RWPE2 (cell line): Measurements from ENCODE around the gene CERS1.
A peak's percentile ranks its signal among the peaks of the same experiment; 100 is the strongest.

Experiments used
- ATAC-seq: fragments of 200-7000 bp; cut with Tn5 transposase; 3 replicates; pipeline ENCODE4 v1.9.1; 2021; ENCODE audit warnings: low read depth
- DNase-seq: peaks from one replicate; pipeline ENCODE4 v3.0.0-alpha.2; 2020; ENCODE audit warnings: low spot score
- H3K27ac ChIP-seq: fragments of 450-650 bp; 2 replicates; pipeline ENCODE4 v1.5.1; 2017; ENCODE audit warnings: mild to moderate bottlenecking; ENCODE audit not compliant: poor library complexity, severe bottlenecking
- H3K27me3 ChIP-seq: fragments of 250-450 bp; sonication (Bioruptor Pico); 2 replicates; pipeline ENCODE4 v1.5.1; 2021; ENCODE audit warnings: mild to moderate bottlenecking, moderate library complexity; ENCODE audit not compliant: insufficient read depth, poor library complexity, severe bottlenecking
- H3K36me3 ChIP-seq: fragments of 250-450 bp; sonication (Bioruptor Pico); 2 replicates; pipeline ENCODE4 v1.5.1; 2020; ENCODE audit warnings: low read depth, mild to moderate bottlenecking, moderate library complexity
- H3K4me1 ChIP-seq: fragments of 250-450 bp; sonication (Bioruptor Pico); 2 replicates; pipeline ENCODE4 v1.5.1; 2021; ENCODE audit warnings: mild to moderate bottlenecking, moderate library complexity; ENCODE audit not compliant: insufficient read depth, poor library complexity, severe bottlenecking
- H3K4me3 ChIP-seq: fragments of 250-450 bp; sonication (Bioruptor Pico); 2 replicates; pipeline ENCODE4 v1.5.1; 2021; ENCODE audit warnings: mild to moderate bottlenecking, moderate library complexity; ENCODE audit not compliant: severe bottlenecking
- H3K9me3 ChIP-seq: fragments of 250-450 bp; sonication (Bioruptor Pico); 2 replicates; pipeline ENCODE4 v1.5.1; 2021; ENCODE audit warnings: mild to moderate bottlenecking, moderate library complexity; ENCODE audit not compliant: severe bottlenecking
- CTCF ChIP-seq: fragments of 450-650 bp; IDR thresholded peaks from one replicate; pipeline ENCODE4 v1.5.1; 2017; ENCODE audit warnings: mild to moderate bottlenecking, moderate library complexity; ENCODE audit not compliant: poor library complexity, severe bottlenecking

Gene CERS1

GRCh38 chr19:18865106-18865972 lies 30.6 kb downstream of the CERS1 start:
- TF ChIP-seq CTCF, result no peak
- ATAC-seq, result peak; percentile 22; the same call in 2 of the 3 replicates
- peaks cover 5% of the 10 kb centered on the region for H3K4me1 ChIP-seq
- no peak overlapping the region for H3K27ac ChIP-seq
- no peak overlapping the region for H3K4me3 ChIP-seq
- DNase-seq, result peak; percentile 53
- peaks cover 69% of the 10 kb centered on the region for H3K36me3 ChIP-seq
- H3K9me3 ChIP-seq, result no peaks in the 10 kb centered on the region
- H3K27me3 ChIP-seq, result no peaks in the 10 kb centered on the region

- Histone ChIP-seq H3K4me3 (no peak overlapping the region), H3K27ac (no peak overlapping the region), H3K36me3 (peaks cover 83% of the 10 kb centered on the region), H3K4me1 (peaks cover 5% of the 10 kb centered on the region), H3K27me3 (no peaks in the 10 kb centered on the region), H3K9me3 (no peaks in the 10 kb centered on the region)
- peak; percentile 62 for DNase-seq
- no peak for ATAC-seq
- TF ChIP-seq CTCF, result no peak
Observed at GRCh38 chr19:18863843-18864362, 32.1 kb downstream of the CERS1 start.

- Histone ChIP-seq H3K36me3 (peaks cover 90% of the 10 kb centered on the region), H3K4me1 (peaks cover 5% of the 10 kb centered on the region), H3K27me3 (no peaks in the 10 kb centered on the region), H3K4me3 (no peak overlapping the region), H3K9me3 (no peaks in the 10 kb centered on the region), H3K27ac (no peak overlapping the region)
- no peak for TF ChIP-seq CTCF
- ATAC-seq (no peak), DNase-seq (peak; percentile 40)
Observed at GRCh38 chr19:18862976-18863842, 32.7 kb downstream of the CERS1 start.

- Histone ChIP-seq H3K36me3 (peaks cover 93% of the 10 kb centered on the region), H3K9me3 (no peaks in the 10 kb centered on the region), H3K4me3 (no peak overlapping the region), H3K4me1 (peaks cover 5% of the 10 kb centered on the region), H3K27me3 (no peaks in the 10 kb centered on the region), H3K27ac (no peak overlapping the region)
- ATAC-seq (no peak), DNase-seq (peak; percentile 46)
- no peak for TF ChIP-seq CTCF
Observed at GRCh38 chr19:18861917-18862316, 34.0 kb downstream of the CERS1 start.
